Loucy (cell line): ENCODE results near the gene KIDINS220.

Experiments used
- H2AFZ ChIP-seq: fragments of 200-600 bp; sonication (generic); 2 replicates; pipeline ENCODE4 v1.6.0; 2016; ENCODE audit warnings: antibody characterized with exemption, mild to moderate bottlenecking, low read length, moderate library complexity
- H3F3A ChIP-seq: fragments of 200-600 bp; 2 replicates; pipeline ENCODE4 v1.6.0; 2016; ENCODE audit warnings: antibody characterized with exemption, low read depth, mild to moderate bottlenecking
- H3K27me3 ChIP-seq: fragments of 200-600 bp; sonication (generic); 2 replicates; pipeline ENCODE4 v1.6.1; 2014; ENCODE audit warnings: low read length, mild to moderate bottlenecking; ENCODE audit not compliant: insufficient read depth, poor library complexity, severe bottlenecking
- H3K36me3 ChIP-seq: fragments of 200-600 bp; sonication (generic); 2 replicates; pipeline ENCODE4 v1.6.1; 2016; ENCODE audit warnings: low read length; ENCODE audit not compliant: insufficient read depth
- H3K4me1 ChIP-seq: fragments of 200-600 bp; sonication (generic); 2 replicates; pipeline ENCODE4 v1.5.1; 2014; ENCODE audit warnings: low read length, mild to moderate bottlenecking; ENCODE audit not compliant: insufficient read depth, poor library complexity, severe bottlenecking
- H3K4me2 ChIP-seq: fragments of 200-600 bp; sonication (generic); 2 replicates; pipeline ENCODE4 v1.6.0; 2014; ENCODE audit warnings: antibody characterized with exemption, low read length, low read depth, mild to moderate bottlenecking; ENCODE audit not compliant: poor library complexity, severe bottlenecking
- H3K4me3 ChIP-seq: fragments of 200-600 bp; sonication (generic); 2 replicates; pipeline ENCODE4 v1.5.1; 2014; ENCODE audit warnings: low read length, mild to moderate bottlenecking, mixed read lengths; ENCODE audit not compliant: poor library complexity, severe bottlenecking
- H3K79me2 ChIP-seq: fragments of 200-600 bp; sonication (generic); 2 replicates; pipeline ENCODE4 v1.6.1; 2014; ENCODE audit warnings: low read length; ENCODE audit not compliant: insufficient read depth
- H3K9ac ChIP-seq: fragments of 200-600 bp; sonication (generic); 2 replicates; pipeline ENCODE4 v1.6.0; 2014; ENCODE audit warnings: mild to moderate bottlenecking, low read depth, low read length, moderate library complexity; ENCODE audit not compliant: poor library complexity, severe bottlenecking
- H3K9me2 ChIP-seq: fragments of 200-600 bp; sonication (generic); replicated peaks from 2 replicates; pipeline ENCODE4 v1.6.1; 2016; ENCODE audit warnings: low read depth, low read length, mixed read lengths
- H3K9me3 ChIP-seq: fragments of 200-600 bp; sonication (generic); 2 replicates; pipeline ENCODE4 v1.6.1; 2014; ENCODE audit warnings: mild to moderate bottlenecking, antibody characterized with exemption, low read length, low read depth; ENCODE audit not compliant: insufficient read depth
- H4K20me1 ChIP-seq: fragments of 200-600 bp; sonication (generic); 2 replicates; pipeline ENCODE4 v1.6.0; 2014; ENCODE audit warnings: antibody characterized with exemption, low read length, mild to moderate bottlenecking; ENCODE audit not compliant: insufficient read depth, poor library complexity, severe bottlenecking
- EZH2phosphoT487 ChIP-seq: fragments of 200-600 bp; IDR thresholded peaks from 2 replicates; pipeline ENCODE4 v1.6.1; 2018; ENCODE audit warnings: antibody characterized with exemption, mild to moderate bottlenecking, moderate library complexity, borderline replicate concordance
- TF ChIP-seq, protein P1 (sequence below): fragments of 200-600 bp; sonication (generic); conservative IDR thresholded peaks from 2 replicates; pipeline ENCODE4 v1.5.1; 2014; ENCODE audit warnings: mild to moderate bottlenecking, antibody characterized with exemption, low read length

Gene KIDINS220

DNA sequence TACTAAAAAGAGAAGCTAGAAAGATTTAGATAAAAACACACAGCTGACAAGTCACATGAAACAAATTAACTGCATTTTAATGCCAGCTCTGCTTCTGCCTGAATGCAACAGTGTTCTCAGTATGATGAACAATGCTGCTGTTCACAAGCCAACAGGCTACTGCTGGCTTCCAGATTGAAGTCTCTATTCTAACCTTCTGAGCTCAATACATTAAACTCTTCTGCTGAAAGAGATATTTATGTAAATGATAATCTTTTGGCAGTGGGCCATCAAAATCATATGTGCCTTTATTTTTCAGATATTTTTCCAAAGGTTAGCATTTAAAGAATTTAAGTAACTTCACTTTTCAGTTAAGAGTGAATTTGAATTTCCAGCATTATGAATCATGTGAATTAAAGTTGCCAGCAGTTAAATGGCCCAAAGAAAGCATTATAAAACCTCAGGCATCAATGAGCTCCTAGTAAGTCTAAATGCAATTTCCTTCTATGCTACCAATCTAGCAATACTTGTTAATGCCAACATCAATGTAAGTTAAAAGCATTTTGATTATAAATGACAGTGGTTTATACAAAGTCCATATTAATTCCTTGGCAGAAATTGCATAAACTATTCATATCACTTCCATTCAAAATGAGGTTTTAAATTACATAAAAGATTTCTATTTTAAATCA lies 83.2 kb downstream of the KIDINS220 start:
- peaks cover 13% of the 10 kb centered on the region for H3K4me1 ChIP-seq
- peaks cover 9% of the 10 kb centered on the region; the same call in 1 of the 2 replicates for H3K9me3 ChIP-seq
- no peak overlapping the region for H3K4me3 ChIP-seq
- H3K27me3 ChIP-seq: no peaks in the 10 kb centered on the region
- peaks cover 26% of the 10 kb centered on the region for H3K36me3 ChIP-seq
- no peak overlapping the region for H3K4me2 ChIP-seq
- no peaks in the 10 kb centered on the region for H3F3A ChIP-seq
- H3K79me2 ChIP-seq: no peaks in the 10 kb centered on the region
- H2AFZ ChIP-seq: no peak overlapping the region
- TF ChIP-seq EZH2phosphoT487: no peak
- TF ChIP-seq, protein P1, sequence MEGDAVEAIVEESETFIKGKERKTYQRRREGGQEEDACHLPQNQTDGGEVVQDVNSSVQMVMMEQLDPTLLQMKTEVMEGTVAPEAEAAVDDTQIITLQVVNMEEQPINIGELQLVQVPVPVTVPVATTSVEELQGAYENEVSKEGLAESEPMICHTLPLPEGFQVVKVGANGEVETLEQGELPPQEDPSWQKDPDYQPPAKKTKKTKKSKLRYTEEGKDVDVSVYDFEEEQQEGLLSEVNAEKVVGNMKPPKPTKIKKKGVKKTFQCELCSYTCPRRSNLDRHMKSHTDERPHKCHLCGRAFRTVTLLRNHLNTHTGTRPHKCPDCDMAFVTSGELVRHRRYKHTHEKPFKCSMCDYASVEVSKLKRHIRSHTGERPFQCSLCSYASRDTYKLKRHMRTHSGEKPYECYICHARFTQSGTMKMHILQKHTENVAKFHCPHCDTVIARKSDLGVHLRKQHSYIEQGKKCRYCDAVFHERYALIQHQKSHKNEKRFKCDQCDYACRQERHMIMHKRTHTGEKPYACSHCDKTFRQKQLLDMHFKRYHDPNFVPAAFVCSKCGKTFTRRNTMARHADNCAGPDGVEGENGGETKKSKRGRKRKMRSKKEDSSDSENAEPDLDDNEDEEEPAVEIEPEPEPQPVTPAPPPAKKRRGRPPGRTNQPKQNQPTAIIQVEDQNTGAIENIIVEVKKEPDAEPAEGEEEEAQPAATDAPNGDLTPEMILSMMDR: no peak
- H3K9me2 ChIP-seq: no peaks in the 10 kb centered on the region
- no peaks in the 10 kb centered on the region for H4K20me1 ChIP-seq
- no peak overlapping the region for H3K9ac ChIP-seq

DNA sequence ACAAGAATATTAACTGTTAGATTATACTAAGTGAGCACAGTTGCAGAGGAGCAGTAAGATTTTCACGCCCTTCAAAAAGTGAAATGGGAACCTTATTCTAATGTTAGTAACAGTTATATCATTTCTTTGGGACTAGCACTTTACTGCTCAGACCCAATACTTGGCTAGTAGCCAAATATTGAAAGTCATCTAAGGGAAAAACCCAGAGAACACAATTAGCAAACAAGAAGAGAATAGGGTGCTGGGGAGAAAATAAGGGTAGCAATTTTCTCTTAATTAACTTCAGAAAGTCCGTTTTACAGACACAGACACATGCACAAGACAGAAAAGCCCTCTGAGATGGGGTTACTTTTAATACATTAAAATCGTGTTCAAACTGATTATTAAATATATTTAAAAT lies 83.8 kb downstream of the KIDINS220 start:
- H3K9me3 ChIP-seq: peaks cover 9% of the 10 kb centered on the region; the same call in 1 of the 2 replicates
- H3K36me3 ChIP-seq: peaks cover 26% of the 10 kb centered on the region
- no peaks in the 10 kb centered on the region for H3K79me2 ChIP-seq
- peaks cover 7% of the 10 kb centered on the region for H3K4me1 ChIP-seq
- no peak overlapping the region for H3K9ac ChIP-seq
- no peak overlapping the region for H2AFZ ChIP-seq
- TF ChIP-seq, protein P1: no peak
- no peak for TF ChIP-seq EZH2phosphoT487
- no peak overlapping the region for H3K4me3 ChIP-seq
- no peaks in the 10 kb centered on the region for H3K9me2 ChIP-seq
- H4K20me1 ChIP-seq: no peaks in the 10 kb centered on the region
- no peak overlapping the region for H3K4me2 ChIP-seq
- H3F3A ChIP-seq: no peaks in the 10 kb centered on the region
- no peaks in the 10 kb centered on the region for H3K27me3 ChIP-seq

DNA sequence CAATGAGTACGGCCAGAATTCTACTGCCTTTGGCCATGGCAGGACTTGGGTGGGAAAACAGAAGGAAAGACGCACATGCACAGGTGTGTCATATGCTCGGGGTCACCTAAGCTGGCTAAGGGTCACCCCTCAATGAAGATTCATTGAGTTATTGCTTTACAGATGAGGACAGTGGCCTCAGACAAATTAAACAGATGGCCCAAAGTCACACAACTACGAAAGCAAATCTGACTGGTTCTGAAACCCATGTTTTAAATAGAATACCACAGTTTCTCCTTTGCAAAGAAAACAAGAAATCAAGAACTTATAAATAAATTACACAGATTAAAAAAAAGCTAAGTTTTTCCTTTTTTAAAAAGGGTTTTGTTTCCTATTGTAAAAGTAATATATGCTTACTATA lies 85.0 kb downstream of the KIDINS220 start:
- Histone ChIP-seq H3K4me2 (no peak overlapping the region), H3K4me1 (no peaks in the 10 kb centered on the region), H2AFZ (no peak overlapping the region), H3K79me2 (no peaks in the 10 kb centered on the region), H3K27me3 (no peaks in the 10 kb centered on the region), H3F3A (no peaks in the 10 kb centered on the region), H4K20me1 (no peaks in the 10 kb centered on the region), H3K9me3 (peaks cover 9% of the 10 kb centered on the region; the same call in 1 of the 2 replicates), H3K4me3 (no peak overlapping the region), H3K9ac (no peak overlapping the region), H3K36me3 (peaks cover 31% of the 10 kb centered on the region), H3K9me2 (no peaks in the 10 kb centered on the region)
- no peak for TF ChIP-seq EZH2phosphoT487
- TF ChIP-seq, protein P1: no peak
